Liver (tissue), 9 donors: ENCODE measurements around the gene RBKS. TPM values are rescaled to one million over a fixed set of nuclear protein-coding genes. Genes with fewer than 3 reads are reported as not detected.

Experiments
- DNase-seq: peaks from one replicate; pipeline ENCODE4 v3.0.0-alpha.2; 2017; ENCODE audit warnings: low spot score
- H3K27ac ChIP-seq, 2 donors: one replicate each; pipeline ENCODE4 v1.7.0; 2013; ENCODE audit warnings: inconsistent platforms in 2 of 2, low read length in 2 of 2, control low read depth in 1 of 2, low read depth in 1 of 2, mild to moderate bottlenecking in 1 of 2
- H3K27me3 ChIP-seq, 4 donors: one replicate each; pipeline versions ENCODE4 v1.6.1 to v1.7.0; 2013; ENCODE audit warnings: low read length in 3 of 4, inconsistent platforms in 1 of 4, mild to moderate bottlenecking in 1 of 4, moderate library complexity in 1 of 4; ENCODE audit not compliant: control insufficient read depth in 4 of 4, insufficient read depth in 4 of 4
- H3K36me3 ChIP-seq, 4 donors: one replicate each; pipeline versions ENCODE4 v1.6.1 to v1.7.0; 2013; ENCODE audit warnings: low read length in 3 of 4, mild to moderate bottlenecking in 3 of 4, low read depth in 1 of 4, moderate library complexity in 1 of 4; ENCODE audit not compliant: control insufficient read depth in 4 of 4, insufficient read depth in 3 of 4
- H3K4me1 ChIP-seq, 4 donors: one replicate each; pipeline versions ENCODE4 v1.6.1 to v1.7.0; 2013; ENCODE audit warnings: low read length in 3 of 4, mild to moderate bottlenecking in 3 of 4, moderate library complexity in 1 of 4; ENCODE audit not compliant: control insufficient read depth in 4 of 4, insufficient read depth in 4 of 4
- H3K4me3 ChIP-seq, 3 donors: one replicate each; pipeline versions ENCODE4 v1.6.1 to v1.7.0; 2013; ENCODE audit warnings: low read length in 3 of 3, control low read depth in 1 of 3, low read depth in 1 of 3, mild to moderate bottlenecking in 1 of 3
- H3K9ac ChIP-seq, 2 donors: one replicate each; pipeline ENCODE4 v1.7.0; 2013; ENCODE audit warnings: low read length in 2 of 2, mild to moderate bottlenecking in 2 of 2, moderate library complexity in 2 of 2, control low read depth in 1 of 2, low read depth in 1 of 2
- H3K9me3 ChIP-seq, 4 donors: one replicate each; pipeline versions ENCODE4 v1.6.1 to v1.7.0; 2013; ENCODE audit warnings: low read length in 3 of 4; ENCODE audit not compliant: control insufficient read depth in 4 of 4
- ATF3 ChIP-seq: IDR thresholded peaks from 2 replicates; pipeline ENCODE4 v1.6.1; 2016; ENCODE audit warnings: antibody characterized with exemption
- EGR1 ChIP-seq, 2 donors: IDR thresholded peaks; 2 replicates each; pipeline ENCODE4 v1.6.1; 2016 to 2018; ENCODE audit warnings: antibody characterized with exemption in 2 of 2, low read depth in 2 of 2
- FOXA2 ChIP-seq: IDR thresholded peaks from 2 replicates; pipeline ENCODE4 v1.6.1; 2016; ENCODE audit warnings: antibody characterized with exemption
- GABPA ChIP-seq, 2 donors: IDR thresholded peaks in 1 of 2; conservative IDR thresholded peaks in 1 of 2; 2 replicates each; pipeline ENCODE4 v1.6.1; 2016; ENCODE audit warnings: antibody characterized with exemption in 2 of 2, mild to moderate bottlenecking in 1 of 2, moderate library complexity in 1 of 2
- HNF4A ChIP-seq, 2 donors: conservative IDR thresholded peaks; 2 replicates each; pipeline ENCODE4 v1.6.1; 2016; ENCODE audit warnings: antibody characterized with exemption in 2 of 2, mild to moderate bottlenecking in 2 of 2
- HNF4G ChIP-seq: IDR thresholded peaks from 2 replicates; pipeline ENCODE4 v1.6.1; 2016; ENCODE audit warnings: antibody characterized with exemption
- JUND ChIP-seq, 2 donors: IDR thresholded peaks; 2 replicates each; pipeline ENCODE4 v1.6.1; 2016; ENCODE audit warnings: antibody characterized with exemption in 2 of 2
- NR2F2 ChIP-seq: IDR thresholded peaks from 2 replicates; pipeline ENCODE4 v1.6.1; 2016; ENCODE audit warnings: antibody characterized with exemption
- RAD21 ChIP-seq, 2 donors: IDR thresholded peaks; 2 replicates each; pipeline ENCODE4 v1.6.1; 2016; ENCODE audit warnings: antibody characterized with exemption in 2 of 2, mild to moderate bottlenecking in 2 of 2
- REST ChIP-seq: IDR thresholded peaks from 2 replicates; pipeline ENCODE4 v1.6.1; 2016; ENCODE audit warnings: antibody characterized with exemption, mild to moderate bottlenecking
- SP1 ChIP-seq: IDR thresholded peaks from 2 replicates; pipeline ENCODE4 v1.6.1; 2018; ENCODE audit warnings: antibody characterized with exemption, mild to moderate bottlenecking
- TAF1 ChIP-seq: conservative IDR thresholded peaks from 2 replicates; pipeline ENCODE4 v1.6.1; 2016; ENCODE audit warnings: antibody characterized with exemption, mild to moderate bottlenecking
- YY1 ChIP-seq: IDR thresholded peaks from 2 replicates; pipeline ENCODE4 v1.6.1; 2016; ENCODE audit warnings: antibody characterized with exemption, mild to moderate bottlenecking
- ZBTB33 ChIP-seq: IDR thresholded peaks from 2 replicates; pipeline ENCODE4 v1.6.1; 2016; ENCODE audit warnings: antibody characterized with exemption
- WGBS: extraction: QIAGEN DNeasy Blood & Tissue Kit; methylation state at CpG from one replicate; pipeline ENCODE4 v1.1.7; 2013; 5-methylcytosine and 5-hydroxymethylcytosine counted together
- polyA plus RNA-seq, 2 donors: library from polyadenylated mRNA; stranded (reverse) in 1 of 2; unstranded in 1 of 2; fragments of 200-250 nt in 1 of 2; fragments of >200 nt in 1 of 2; fragmentation: Nextera tagmentation in 1 of 2; extraction: Ambion mirVana in 1 of 2; gene quantifications; one replicate each; pipeline versions ENCODE4 v1.2.1 to v1.2.3, GENCODE V29; 2013 to 2015
- total RNA-seq, 2 donors: library from RNA; depleted of rRNA; stranded (reverse); fragments of >200 nt; gene quantifications; one replicate each; pipeline ENCODE4 v1.2.3, GENCODE V29; 2014
- donor health status: healthy.
- donor health status: healthy.
- donor health status: healthy.
- donor health status: healthy.
- donor health status: healthy.

RBKS gene
- total and polyA plus RNA-seq, 4 donors = 6.3 to 18.8 (median 15.2) TPM

- TF ChIP-seq REST (no peak), NR2F2 (no peak), ZBTB33 (no peak)
These were observed 65.8 kb downstream of the RBKS start (continued) for GRCh38 chr2:27824401-27824800.

- TF ChIP-seq RAD21 (IDR thresholded peaks at IDR 0.05) (peak in 1 of 2 donors; percentile 11), YY1 (no peak), SP1 (no peak), FOXA2 (no peak), NR2F2 (no peak), HNF4G (no peak)
- Histone ChIP-seq H3K36me3 (peaks cover 3 to 39% (median 8%) of the 10 kb centered on the region in 4 donors), H3K9me3 (peaks cover 0 to 1% (median 0%) of the 10 kb centered on the region in 4 donors), H3K27me3 (no peaks in the 10 kb centered on the region), H3K9ac (no peak overlapping the region), H3K4me3 (no peak overlapping the region), H3K27ac (no peak overlapping the region), H3K4me1 (no peaks in the 10 kb centered on the region)
- WGBS = 91% methylated on average over 5 of the region's 5 CpGs
- DNase-seq = no peak
These were observed 66.6 kb downstream of the RBKS start for GRCh38 chr2:27823569-27823968.

GRCh38 chr2:27823135-27823534 is 67.1 kb downstream of the RBKS start:
- H3K36me3 ChIP-seq = peaks cover 3 to 39% (median 8%) of the 10 kb centered on the region in 4 donors
- no peak overlapping the region for H3K9ac ChIP-seq
- H3K27ac ChIP-seq = no peak overlapping the region
- no peaks in the 10 kb centered on the region for H3K4me1 ChIP-seq
- TF ChIP-seq ATF3 (no peak), NR2F2 (no peak), EGR1 (IDR thresholded peaks at IDR 0.05; ENCODE audit: low read depth in 2 of 2) (no peak), SP1 (no peak), RAD21 (IDR thresholded peaks at IDR 0.05) (no peak), HNF4A (conservative IDR thresholded peaks at IDR 0.05) (no peak), HNF4G (no peak)
- H3K4me3 ChIP-seq = no peak overlapping the region
- no peak for DNase-seq
- 95% methylated on average over 5 of the region's 5 CpGs for WGBS
- H3K9me3 ChIP-seq = peaks cover 0 to 1% (median 0%) of the 10 kb centered on the region in 4 donors
- H3K27me3 ChIP-seq = no peaks in the 10 kb centered on the region

- no peak for DNase-seq
- no peaks in the 10 kb centered on the region for H3K27me3 ChIP-seq
- no peak overlapping the region for H3K9ac ChIP-seq
- WGBS = 98% methylated on average over 1 of the region's 1 CpG
- H3K36me3 ChIP-seq = peaks cover 3 to 31% (median 6%) of the 10 kb centered on the region in 4 donors
- no peaks in the 10 kb centered on the region for H3K4me1 ChIP-seq
- H3K4me3 ChIP-seq = no peak overlapping the region
- H3K9me3 ChIP-seq = peaks cover 0 to 1% (median 0%) of the 10 kb centered on the region in 4 donors
- H3K27ac ChIP-seq = no peak overlapping the region
- TF ChIP-seq ZBTB33 = no peak
- TF ChIP-seq FOXA2 = no peak
- TF ChIP-seq REST = no peak
- TF ChIP-seq GABPA (IDR thresholded peaks at IDR 0.05 in 1 of 2, conservative IDR thresholded peaks at IDR 0.05 in 1 of 2) = no peak
- TF ChIP-seq JUND (IDR thresholded peaks at IDR 0.05) = no peak
- TF ChIP-seq YY1 = no peak
- TF ChIP-seq SP1 = no peak
- TF ChIP-seq EGR1 (IDR thresholded peaks at IDR 0.05; ENCODE audit: low read depth in 2 of 2) = no peak
- no peak for TF ChIP-seq NR2F2
- no peak for TF ChIP-seq TAF1
These were observed 68.1 kb downstream of the RBKS start for GRCh38 chr2:27822049-27822448.
